K562 (cell line): ENCODE results near the gene SHANK1. TPM values are rescaled to one million over a fixed set of nuclear protein-coding genes. Genes with fewer than 3 reads are reported as not detected.

Experiments
- MAFF ChIP-seq: IDR thresholded peaks from 2 replicates; pipeline ENCODE4 v1.6.1; 2012; ENCODE audit warnings: low read length, improper control_type of control experiment
- MTA2 ChIP-seq: fragments of 450-650 bp; IDR thresholded peaks from 2 replicates; pipeline ENCODE4 v1.6.1; 2016; ENCODE audit warnings: low read depth
- RBM14 ChIP-seq: fragments of 200-400 bp; formaldehyde crosslinking; IDR thresholded peaks from 2 replicates; pipeline ENCODE4 v1.6.1; 2018; ENCODE audit warnings: low read depth, mild to moderate bottlenecking, low read length, moderate library complexity, borderline replicate concordance; ENCODE audit not compliant: insufficient read depth
- SMAD2 ChIP-seq: fragments of 150-350 bp; IDR thresholded peaks from 2 replicates; pipeline ENCODE4 v1.6.1; 2014; ENCODE audit warnings: low read depth, mild to moderate bottlenecking, low read length
- SMC3 ChIP-seq: conservative IDR thresholded peaks from 2 replicates; pipeline ENCODE4 v1.6.1; 2011; ENCODE audit warnings: low read depth, low read length, improper control_type of control experiment; ENCODE audit not compliant: insufficient read depth
- polyA plus RNA-seq, 8 experiments: library from polyadenylated mRNA; depleted of rRNA in 4 of 8; stranded (reverse) in 5 of 8; unstranded in 3 of 8; fragments of >200 nt; fragmentation: Nextera tagmentation in 2 of 8; fragmentation: Illumina TruSeq in 1 of 8; extraction: Ambion mirVana in 2 of 8; extraction: Trizol in 1 of 8; gene quantifications; 2 replicates each; pipeline versions ENCODE4 v1.2.1 to v1.2.3, GENCODE V29; 2011 to 2014; ENCODE audit warnings: inconsistent platforms in 1 of 8, missing spikeins in 1 of 8
- total RNA-seq, 7 experiments: library from RNA; depleted of rRNA in 6 of 7; stranded (reverse); fragments of >200 nt in 6 of 7; fragmentation: Illumina TruSeq in 2 of 7; extraction: Trizol in 2 of 7; gene quantifications; 2 replicates each; pipeline versions ENCODE4 v1.2.1 to v1.2.3, GENCODE V29; 2011 to 2021; ENCODE audit warnings: low replicate concordance in 1 of 7
- TF ChIP-seq, protein P1 (sequence below), 2 experiments: fragments of 450-650 bp; formaldehyde crosslinking in 1 of 2; IDR thresholded peaks; 2 replicates each; pipeline versions ENCODE4 v1.4.0 to v1.6.1; 2014 to 2020; ENCODE audit warnings: mild to moderate bottlenecking in 2 of 2, borderline replicate concordance in 1 of 2, low read depth in 1 of 2
- TF ChIP-seq, protein P2 (sequence below), 2 experiments: IDR thresholded peaks in 1 of 2; conservative IDR thresholded peaks in 1 of 2; 2 replicates each; pipeline ENCODE4 v1.6.1; 2016; ENCODE audit warnings: low read depth in 2 of 2, mild to moderate bottlenecking in 1 of 2, missing compliant biosample characterization in 1 of 2, missing genetic modification characterization in 1 of 2, moderate library complexity in 1 of 2
- TF ChIP-seq, protein P3 (sequence below), 2 experiments: fragments of 250-450 bp in 1 of 2; fragments of 450-650 bp in 1 of 2; sonication (Bioruptor Pico) in 1 of 2; IDR thresholded peaks; 2 replicates each; pipeline versions ENCODE4 v1.6.1 to v1.8.0; 2016 to 2021; ENCODE audit warnings: mild to moderate bottlenecking in 2 of 2, moderate library complexity in 2 of 2, missing compliant biosample characterization in 1 of 2, missing genetic modification characterization in 1 of 2
- TF ChIP-seq, protein P4 (sequence below): fragments of 450-650 bp; conservative IDR thresholded peaks from 2 replicates; pipeline ENCODE4 v1.6.1; 2016; ENCODE audit warnings: missing genetic modification characterization, low read depth, mild to moderate bottlenecking, missing compliant biosample characterization, moderate library complexity
- TF ChIP-seq, protein P5 (sequence below), 2 experiments: fragments of 450-650 bp in 1 of 2; sonication (generic) in 1 of 2; formaldehyde crosslinking; conservative IDR thresholded peaks; 2 replicates each; pipeline versions ENCODE4 v1.4.0 to v1.8.1; 2020 to 2022; ENCODE audit warnings: mild to moderate bottlenecking in 1 of 2, missing genetic modification reagents in 1 of 2

SHANK1 gene
- total and polyA plus RNA-seq, 9 of the 15 experiments (the other 6 are each of a cell fraction or from before 2014, with no cell fraction given): 0.33 to 1.3 (median 0.55) TPM; not detected in 2

DNA sequence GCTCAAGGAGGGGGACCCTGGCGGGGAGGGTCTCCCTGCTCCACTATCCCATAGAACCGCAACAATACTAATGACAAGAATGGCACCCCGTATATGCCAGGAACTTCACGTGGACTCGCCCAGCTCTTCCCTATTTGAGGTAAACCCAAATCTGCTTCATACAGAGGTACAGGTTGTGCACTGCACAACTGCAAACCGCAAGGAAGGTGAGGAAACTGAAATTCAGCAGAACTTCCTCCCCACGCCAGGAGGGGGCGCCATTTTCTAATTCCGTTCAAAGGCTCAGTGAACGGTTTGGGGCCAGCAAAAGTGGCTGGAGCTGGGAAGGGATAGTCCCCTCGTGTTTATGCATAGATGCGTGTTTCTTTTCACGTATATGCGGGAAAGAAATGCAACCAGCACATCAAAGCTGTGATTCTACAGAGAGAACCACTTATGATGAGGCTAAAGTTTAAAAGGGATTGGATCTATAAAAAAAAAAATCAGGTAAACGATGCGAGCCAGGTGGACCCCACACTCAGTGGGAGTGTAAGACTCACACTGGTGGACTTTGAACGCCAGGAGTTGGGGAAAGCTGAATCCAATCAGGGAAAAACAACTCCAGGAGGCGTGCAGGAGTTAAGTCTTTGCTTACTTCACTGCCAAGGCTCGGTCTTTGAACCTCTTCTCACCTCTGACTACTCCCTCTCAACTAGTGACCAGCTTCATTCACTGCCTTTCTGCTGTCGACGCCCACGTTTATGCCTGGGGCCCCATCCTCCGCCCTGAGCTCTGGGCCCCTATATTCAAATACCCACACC is 50.1 kb downstream of the SHANK1 start (continued):
- TF ChIP-seq, protein P1, sequence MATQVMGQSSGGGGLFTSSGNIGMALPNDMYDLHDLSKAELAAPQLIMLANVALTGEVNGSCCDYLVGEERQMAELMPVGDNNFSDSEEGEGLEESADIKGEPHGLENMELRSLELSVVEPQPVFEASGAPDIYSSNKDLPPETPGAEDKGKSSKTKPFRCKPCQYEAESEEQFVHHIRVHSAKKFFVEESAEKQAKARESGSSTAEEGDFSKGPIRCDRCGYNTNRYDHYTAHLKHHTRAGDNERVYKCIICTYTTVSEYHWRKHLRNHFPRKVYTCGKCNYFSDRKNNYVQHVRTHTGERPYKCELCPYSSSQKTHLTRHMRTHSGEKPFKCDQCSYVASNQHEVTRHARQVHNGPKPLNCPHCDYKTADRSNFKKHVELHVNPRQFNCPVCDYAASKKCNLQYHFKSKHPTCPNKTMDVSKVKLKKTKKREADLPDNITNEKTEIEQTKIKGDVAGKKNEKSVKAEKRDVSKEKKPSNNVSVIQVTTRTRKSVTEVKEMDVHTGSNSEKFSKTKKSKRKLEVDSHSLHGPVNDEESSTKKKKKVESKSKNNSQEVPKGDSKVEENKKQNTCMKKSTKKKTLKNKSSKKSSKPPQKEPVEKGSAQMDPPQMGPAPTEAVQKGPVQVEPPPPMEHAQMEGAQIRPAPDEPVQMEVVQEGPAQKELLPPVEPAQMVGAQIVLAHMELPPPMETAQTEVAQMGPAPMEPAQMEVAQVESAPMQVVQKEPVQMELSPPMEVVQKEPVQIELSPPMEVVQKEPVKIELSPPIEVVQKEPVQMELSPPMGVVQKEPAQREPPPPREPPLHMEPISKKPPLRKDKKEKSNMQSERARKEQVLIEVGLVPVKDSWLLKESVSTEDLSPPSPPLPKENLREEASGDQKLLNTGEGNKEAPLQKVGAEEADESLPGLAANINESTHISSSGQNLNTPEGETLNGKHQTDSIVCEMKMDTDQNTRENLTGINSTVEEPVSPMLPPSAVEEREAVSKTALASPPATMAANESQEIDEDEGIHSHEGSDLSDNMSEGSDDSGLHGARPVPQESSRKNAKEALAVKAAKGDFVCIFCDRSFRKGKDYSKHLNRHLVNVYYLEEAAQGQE (IDR thresholded peaks at IDR 0.05; ENCODE audit: borderline replicate concordance): peak; percentile 59; the same call in 1 of the 2 replicates
- TF ChIP-seq, protein P1 (CRISPR knock-in tag; IDR thresholded peaks at IDR 0.05; ENCODE audit: low read depth): no peak
- TF ChIP-seq SMC3 (peak; percentile 51; the same call in 1 of the 2 replicates), SMAD2 (no peak), RBM14 (no peak), MTA2 (0 out of 2 replicates have a peak, but pooled peaks have one; percentile 18), MAFF (peak; percentile 33)
- TF ChIP-seq, protein P2, sequence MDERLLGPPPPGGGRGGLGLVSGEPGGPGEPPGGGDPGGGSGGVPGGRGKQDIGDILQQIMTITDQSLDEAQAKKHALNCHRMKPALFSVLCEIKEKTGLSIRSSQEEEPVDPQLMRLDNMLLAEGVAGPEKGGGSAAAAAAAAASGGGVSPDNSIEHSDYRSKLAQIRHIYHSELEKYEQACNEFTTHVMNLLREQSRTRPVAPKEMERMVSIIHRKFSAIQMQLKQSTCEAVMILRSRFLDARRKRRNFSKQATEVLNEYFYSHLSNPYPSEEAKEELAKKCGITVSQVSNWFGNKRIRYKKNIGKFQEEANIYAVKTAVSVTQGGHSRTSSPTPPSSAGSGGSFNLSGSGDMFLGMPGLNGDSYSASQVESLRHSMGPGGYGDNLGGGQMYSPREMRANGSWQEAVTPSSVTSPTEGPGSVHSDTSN (CRISPR knock-in tag; IDR thresholded peaks at IDR 0.05; ENCODE audit: low read depth): no peak
- TF ChIP-seq, protein P2 (tag; conservative IDR thresholded peaks at IDR 0.05; ENCODE audit: low read depth): no peak
- TF ChIP-seq, protein P3, sequence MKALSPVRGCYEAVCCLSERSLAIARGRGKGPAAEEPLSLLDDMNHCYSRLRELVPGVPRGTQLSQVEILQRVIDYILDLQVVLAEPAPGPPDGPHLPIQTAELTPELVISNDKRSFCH (CRISPR knock-in tag; IDR thresholded peaks at IDR 0.05): no peak
- TF ChIP-seq, protein P3 (tag; IDR thresholded peaks at IDR 0.05): no peak
- TF ChIP-seq, protein P4, sequence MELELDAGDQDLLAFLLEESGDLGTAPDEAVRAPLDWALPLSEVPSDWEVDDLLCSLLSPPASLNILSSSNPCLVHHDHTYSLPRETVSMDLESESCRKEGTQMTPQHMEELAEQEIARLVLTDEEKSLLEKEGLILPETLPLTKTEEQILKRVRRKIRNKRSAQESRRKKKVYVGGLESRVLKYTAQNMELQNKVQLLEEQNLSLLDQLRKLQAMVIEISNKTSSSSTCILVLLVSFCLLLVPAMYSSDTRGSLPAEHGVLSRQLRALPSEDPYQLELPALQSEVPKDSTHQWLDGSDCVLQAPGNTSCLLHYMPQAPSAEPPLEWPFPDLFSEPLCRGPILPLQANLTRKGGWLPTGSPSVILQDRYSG (tag): no peak
- TF ChIP-seq, protein P5, sequence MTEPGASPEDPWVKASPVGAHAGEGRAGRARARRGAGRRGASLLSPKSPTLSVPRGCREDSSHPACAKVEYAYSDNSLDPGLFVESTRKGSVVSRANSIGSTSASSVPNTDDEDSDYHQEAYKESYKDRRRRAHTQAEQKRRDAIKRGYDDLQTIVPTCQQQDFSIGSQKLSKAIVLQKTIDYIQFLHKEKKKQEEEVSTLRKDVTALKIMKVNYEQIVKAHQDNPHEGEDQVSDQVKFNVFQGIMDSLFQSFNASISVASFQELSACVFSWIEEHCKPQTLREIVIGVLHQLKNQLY (CRISPR knock-in tag; conservative IDR thresholded peaks at IDR 0.05): no peak
